Left ventricle myocardium inferior (tissue), 1 donor: Measurements from ENCODE around the gene RAB8B. TPM values are rescaled to one million over a fixed set of nuclear protein-coding genes. Genes with fewer than 3 reads are reported as not detected.

Source experiments
- DNase-seq: peaks from one replicate; pipeline ENCODE4 v3.0.0-alpha.2; 2020
- H3K27ac ChIP-seq: fragments of 200-600 bp; replicated peaks from 2 replicates; pipeline ENCODE4 v1.8.0; 2021
- H3K27me3 ChIP-seq: fragments of 200-600 bp; 2 replicates; pipeline ENCODE4 v1.8.0; 2021; ENCODE audit warnings: low read depth
- H3K36me3 ChIP-seq: fragments of 200-600 bp; 2 replicates; pipeline ENCODE4 v1.8.0; 2021
- H3K4me1 ChIP-seq: fragments of 200-600 bp; 2 replicates; pipeline ENCODE4 v1.8.0; 2021
- H3K4me3 ChIP-seq: fragments of 200-600 bp; 2 replicates; pipeline ENCODE4 v1.8.0; 2021; ENCODE audit warnings: mild to moderate bottlenecking, moderate library complexity
- H3K9me3 ChIP-seq: fragments of 200-600 bp; replicated peaks from 2 replicates; pipeline ENCODE4 v1.8.0; 2021
- CTCF ChIP-seq: fragments of 200-600 bp; IDR thresholded peaks from 2 replicates; pipeline ENCODE4 v1.8.0; 2021; ENCODE audit warnings: antibody characterized with exemption, mild to moderate bottlenecking, borderline replicate concordance
- intact Hi-C: fragments of 100-400 bp; cut with micrococcal nuclease; formaldehyde crosslinking; loops from one replicate; pipeline ENCODE4 v1.11.0; 2022
- total RNA-seq: library from RNA; stranded (reverse); fragmentation: NEBNext Ultra II Directional; extraction: Animal tissue kit (Norgen Biotek cat#: 25700); gene quantifications from one replicate; pipeline ENCODE4 v1.2.1, GENCODE V29; 2021
- donor health status: DM: no; HTN: yes; CAD: no; lungs with severe emphysema.

The RAB8B gene
- total RNA-seq, 1 donor from 2014 or later: 8.1 TPM

- Histone ChIP-seq H3K4me3 (peak overlapping the region; percentile 77), H3K36me3 (no peaks in the 10 kb centered on the region), H3K4me1 (peaks cover 61% of the 10 kb centered on the region), H3K27ac (peak overlapping the region; percentile 83), H3K27me3 (no peaks in the 10 kb centered on the region), H3K9me3 (no peaks in the 10 kb centered on the region)
- no peak for DNase-seq
- intact Hi-C loops: no loop called here
- no peak for TF ChIP-seq CTCF
Observed at GRCh38 chr15:63189941-63190768, 749 bp downstream of the RAB8B start.

- no peaks in the 10 kb centered on the region for H3K27me3 ChIP-seq
- H3K4me1 ChIP-seq: peaks cover 69% of the 10 kb centered on the region
- TF ChIP-seq CTCF: no peak
- DNase-seq: no peak
- no peaks in the 10 kb centered on the region for H3K9me3 ChIP-seq
- H3K4me3 ChIP-seq: peak overlapping the region; percentile 77
- intact Hi-C loops: no loop called here
- H3K27ac ChIP-seq: peak overlapping the region; percentile 83
- H3K36me3 ChIP-seq: no peaks in the 10 kb centered on the region
Observed at GRCh38 chr15:63190769-63191649, 1.6 kb downstream of the RAB8B start.

GRCh38 chr15:63191895-63192618 is 2.7 kb downstream of the RAB8B start:
- peak overlapping the region; percentile 77 for H3K4me3 ChIP-seq
- H3K36me3 ChIP-seq: no peaks in the 10 kb centered on the region
- TF ChIP-seq CTCF: no peak
- intact Hi-C loops: no loop called here
- no peaks in the 10 kb centered on the region for H3K9me3 ChIP-seq
- no peak for DNase-seq
- H3K4me1 ChIP-seq: peaks cover 79% of the 10 kb centered on the region
- no peak overlapping the region for H3K27ac ChIP-seq
- no peaks in the 10 kb centered on the region for H3K27me3 ChIP-seq

- Histone ChIP-seq H3K4me3 (no peak overlapping the region), H3K27ac (no peak overlapping the region)
- DNase-seq: no peak
Observed at GRCh38 chr15:63192619-63193206, 3.3 kb downstream of the RAB8B start.

More at GRCh38 chr15:63192619-63193206, 3.3 kb downstream of the RAB8B start:
- TF ChIP-seq CTCF: no peak
- Histone ChIP-seq H3K9me3 (no peaks in the 10 kb centered on the region), H3K4me1 (peaks cover 83% of the 10 kb centered on the region), H3K27me3 (no peaks in the 10 kb centered on the region), H3K36me3 (no peaks in the 10 kb centered on the region)
- intact Hi-C loops: no loop called here
